NCI-H1436 (cell line): ENCODE results near the gene UBR3.
"Not testable (repeated sequence)": the region's sequence is repeated elsewhere in the genome, so short reads cannot be mapped to it uniquely, and the experiment has no call there.

Experiments used
- DNase-seq: peaks from one replicate; lab custom pipeline; 2025; lab: John Stamatoyannopoulos, UW

UBR3 gene

GRCh38 chr2:169827272-169828140 lies at the start of gene UBR3:
TSS of gene UBR3 (plus strand) at chr2:169827454. CDS start at chr2:169827508, 54 bp downstream.
- peak; percentile 91 for DNase-seq

GRCh38 chr2:169778446-169778845 lies 48.8 kb upstream of the UBR3 start:
- DNase-seq, result no peak

- no peak for DNase-seq
These were observed 45.8 kb upstream of the UBR3 start for GRCh38 chr2:169781249-169782013.

- no peak for DNase-seq
These were observed 44.7 kb upstream of the UBR3 start for GRCh38 chr2:169782513-169782912.

- DNase-seq, result no peak
These were observed 36.7 kb upstream of the UBR3 start for GRCh38 chr2:169790581-169790980.

GRCh38 chr2:169795181-169795580 lies 32.1 kb upstream of the UBR3 start:
- DNase-seq, result no peak

GRCh38 chr2:169796441-169796840 lies 30.8 kb upstream of the UBR3 start:
- no peak for DNase-seq

- no peak for DNase-seq
These were observed 29.7 kb upstream of the UBR3 start for GRCh38 chr2:169797601-169798000.

GRCh38 chr2:169798397-169798717 lies 28.9 kb upstream of the UBR3 start:
- no peak for DNase-seq

- DNase-seq, result peak; percentile 91
These were observed 28.3 kb upstream of the UBR3 start, which contains the start of gene SSB for GRCh38 chr2:169798718-169799592. TSS of gene SSB (plus strand) at chr2:169798871. CDS start at chr2:169800961, 2,090 bp downstream.

- DNase-seq, result no peak
These were observed 23.8 kb upstream of the UBR3 start for GRCh38 chr2:169803480-169803879.

GRCh38 chr2:169806586-169806985 lies 20.7 kb upstream of the UBR3 start:
- DNase-seq, result no peak

GRCh38 chr2:169808221-169808620 lies 19.0 kb upstream of the UBR3 start:
- no peak for DNase-seq

- no peak for DNase-seq
These were observed 11.4 kb upstream of the UBR3 start for GRCh38 chr2:169815849-169816248.

- DNase-seq, result not testable (repeated sequence)
These were observed 10.3 kb upstream of the UBR3 start for GRCh38 chr2:169816961-169817360.

- DNase-seq, result not testable (repeated sequence)
These were observed 9.9 kb upstream of the UBR3 start for GRCh38 chr2:169817369-169817768.

- no peak for DNase-seq
These were observed 9.0 kb upstream of the UBR3 start for GRCh38 chr2:169818241-169818640.

GRCh38 chr2:169819106-169819505 lies 8.1 kb upstream of the UBR3 start:
- no peak for DNase-seq

GRCh38 chr2:169820101-169820500 lies 7.2 kb upstream of the UBR3 start:
- not testable (repeated sequence) for DNase-seq

GRCh38 chr2:169822036-169822435 lies 5.2 kb upstream of the UBR3 start:
- no peak for DNase-seq

GRCh38 chr2:169822785-169823392 lies 4.4 kb upstream of the UBR3 start:
- DNase-seq, result no peak

GRCh38 chr2:169823996-169824372 lies 3.3 kb upstream of the UBR3 start:
- no peak for DNase-seq
